GOT3 (cell line): ENCODE data around the gene ZC3H7B.
"Not testable (repeated sequence)": the region's sequence is repeated elsewhere in the genome, so short reads cannot be mapped to it uniquely, and the experiment has no call there.

Experiments
- DNase-seq: peaks from one replicate; lab custom pipeline; 2025; ENCODE audit warnings: mixed read lengths; lab: John Stamatoyannopoulos, UW

ZC3H7B gene

GRCh38 chr22:41301085-41302020, at the start of gene ZC3H7B:
TSS of gene ZC3H7B (plus strand) at chr22:41301525. CDS start at chr22:41320661, 19,136 bp downstream.
- peak; percentile 21 for DNase-seq

- DNase-seq, result no peak
These were observed 49.0 kb upstream of the ZC3H7B start for GRCh38 chr22:41252365-41252764.

GRCh38 chr22:41254230-41254629, 47.1 kb upstream of the ZC3H7B start:
- no peak for DNase-seq

- no peak for DNase-seq
These were observed 44.8 kb upstream of the ZC3H7B start for GRCh38 chr22:41256254-41257253.

- no peak for DNase-seq
These were observed 43.6 kb upstream of the ZC3H7B start for GRCh38 chr22:41257696-41258095.

- not testable (repeated sequence) for DNase-seq
These were observed 41.6 kb upstream of the ZC3H7B start for GRCh38 chr22:41259756-41260155.

- DNase-seq, result no peak
These were observed 40.5 kb upstream of the ZC3H7B start for GRCh38 chr22:41260871-41261270.

GRCh38 chr22:41261541-41262249, 39.6 kb upstream of the ZC3H7B start:
- no peak for DNase-seq

- no peak for DNase-seq
These were observed 39.0 kb upstream of the ZC3H7B start for GRCh38 chr22:41262250-41262765.

- DNase-seq, result no peak
These were observed 37.6 kb upstream of the ZC3H7B start for GRCh38 chr22:41263704-41264103.

GRCh38 chr22:41264408-41264941, 36.9 kb upstream of the ZC3H7B start:
- DNase-seq, result no peak

GRCh38 chr22:41267958-41268357, 33.4 kb upstream of the ZC3H7B start:
- DNase-seq, result no peak

- DNase-seq, result no peak
These were observed 29.5 kb upstream of the ZC3H7B start for GRCh38 chr22:41271787-41272186.

- no peak for DNase-seq
These were observed 28.2 kb upstream of the ZC3H7B start for GRCh38 chr22:41273128-41273527.

GRCh38 chr22:41274856-41275255, 26.5 kb upstream of the ZC3H7B start:
- no peak for DNase-seq

GRCh38 chr22:41280065-41280464, 21.3 kb upstream of the ZC3H7B start:
- no peak for DNase-seq

- DNase-seq, result no peak
These were observed 20.5 kb upstream of the ZC3H7B start for GRCh38 chr22:41280854-41281253.

- no peak for DNase-seq
These were observed 16.9 kb upstream of the ZC3H7B start for GRCh38 chr22:41284465-41284864.

GRCh38 chr22:41285441-41285819, 15.9 kb upstream of the ZC3H7B start:
- peak; percentile 40 for DNase-seq

- peak; percentile 95 for DNase-seq
These were observed 15.3 kb upstream of the ZC3H7B start, which contains the start of gene RANGAP1 for GRCh38 chr22:41285820-41286638. TSS of gene RANGAP1 (minus strand) at chr22:41286187. CDS start at chr22:41281044, 5,143 bp downstream.
